Tibial artery (tissue), 4 donors: ENCODE results near the gene DPP7.
A peak's percentile ranks its signal among the peaks of the same experiment; 100 is the strongest.
"Not testable (repeated sequence)": the region's sequence is repeated elsewhere in the genome, so short reads cannot be mapped to it uniquely, and the experiment has no call there.

Experiments used
- DNase-seq, 2 donors: peaks; one replicate each; pipeline ENCODE4 v3.0.0-alpha.2; 2019
- H3K27ac ChIP-seq, 2 donors: fragments of 200-600 bp; sonication (generic) in 1 of 2; 1 replicate in 1 of 2; 2 replicates in 1 of 2; pipeline ENCODE4 v1.5.1; 2018 to 2019; ENCODE audit warnings: mild to moderate bottlenecking in 1 of 2
- H3K27me3 ChIP-seq, 2 donors: fragments of 200-600 bp; sonication (generic) in 1 of 2; one replicate each; pipeline versions ENCODE4 v1.5.1 to v1.6.0; 2016 to 2019
- H3K36me3 ChIP-seq, 3 donors: fragments of 200-600 bp; sonication (generic) in 2 of 3; one replicate each; pipeline ENCODE4 v1.5.1; 2016 to 2019; ENCODE audit warnings: mild to moderate bottlenecking in 2 of 3
- H3K4me1 ChIP-seq, 4 donors: fragments of 200-600 bp; sonication (generic) in 2 of 4; 1 replicate in 3 of 4; 2 replicates in 1 of 4; pipeline ENCODE4 v1.5.1; 2016 to 2019
- H3K4me3 ChIP-seq, 2 donors: fragments of 200-600 bp; sonication (generic) in 1 of 2; 1 replicate in 1 of 2; 2 replicates in 1 of 2; pipeline ENCODE4 v1.5.1; 2018 to 2019; ENCODE audit warnings: mild to moderate bottlenecking in 2 of 2
- H3K9me3 ChIP-seq, 3 donors: fragments of 200-600 bp; sonication (generic) in 1 of 3; one replicate each; pipeline ENCODE4 v1.5.1; 2016 to 2019
- intact Hi-C: fragments of 100-400 bp; cut with DNase I; formaldehyde crosslinking; loops from one replicate; pipeline ENCODE4 v1.15.0; 2023; ENCODE audit warnings: low total_unique reads
- TF ChIP-seq, protein P1 (sequence below), 2 experiments: fragments of 200-600 bp in 1 of 2; fragments of 450-650 bp in 1 of 2; IDR thresholded peaks; one replicate each; pipeline ENCODE4 v1.5.1; 2017 to 2019; ENCODE audit warnings: antibody characterized with exemption in 2 of 2, mild to moderate bottlenecking in 1 of 2, moderate library complexity in 1 of 2

Gene DPP7

DNA sequence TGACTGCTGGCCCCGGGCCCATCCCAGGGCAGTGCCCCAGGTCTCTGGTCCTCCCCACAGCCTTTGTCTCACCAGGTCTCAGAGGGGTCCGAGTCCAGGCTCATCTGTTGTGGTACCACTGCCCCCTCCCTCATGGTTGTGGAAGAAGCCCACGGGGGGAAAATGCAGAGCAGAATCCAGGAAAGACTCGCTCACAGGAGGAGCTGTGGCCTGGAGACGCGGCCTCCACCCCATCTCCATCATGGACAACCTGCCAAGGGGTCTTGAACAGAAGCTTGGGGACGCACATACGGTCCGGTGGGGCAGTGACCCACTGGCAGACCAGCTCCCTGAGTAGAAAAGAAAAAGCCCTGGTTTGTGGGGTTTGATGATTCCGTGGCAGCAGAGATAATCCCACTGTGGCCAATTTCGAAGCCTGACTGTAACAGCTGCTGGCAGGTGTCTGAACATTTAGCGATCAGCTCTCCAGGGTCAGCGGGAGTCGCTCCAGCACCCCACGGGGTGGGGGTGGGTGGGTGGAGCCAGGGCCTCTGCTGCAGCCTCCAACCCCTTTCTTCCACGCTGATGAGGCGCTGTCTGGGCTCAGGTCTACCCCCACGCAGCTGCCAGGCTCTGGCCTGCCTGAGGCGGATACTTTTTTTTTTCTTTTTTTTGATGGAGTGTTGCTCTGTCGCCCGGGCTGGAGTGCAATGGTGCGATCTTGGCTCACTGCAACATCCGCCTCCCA, 22.5 kb upstream of the DPP7 start:
- intact Hi-C loops, result no loop called here

DNA sequence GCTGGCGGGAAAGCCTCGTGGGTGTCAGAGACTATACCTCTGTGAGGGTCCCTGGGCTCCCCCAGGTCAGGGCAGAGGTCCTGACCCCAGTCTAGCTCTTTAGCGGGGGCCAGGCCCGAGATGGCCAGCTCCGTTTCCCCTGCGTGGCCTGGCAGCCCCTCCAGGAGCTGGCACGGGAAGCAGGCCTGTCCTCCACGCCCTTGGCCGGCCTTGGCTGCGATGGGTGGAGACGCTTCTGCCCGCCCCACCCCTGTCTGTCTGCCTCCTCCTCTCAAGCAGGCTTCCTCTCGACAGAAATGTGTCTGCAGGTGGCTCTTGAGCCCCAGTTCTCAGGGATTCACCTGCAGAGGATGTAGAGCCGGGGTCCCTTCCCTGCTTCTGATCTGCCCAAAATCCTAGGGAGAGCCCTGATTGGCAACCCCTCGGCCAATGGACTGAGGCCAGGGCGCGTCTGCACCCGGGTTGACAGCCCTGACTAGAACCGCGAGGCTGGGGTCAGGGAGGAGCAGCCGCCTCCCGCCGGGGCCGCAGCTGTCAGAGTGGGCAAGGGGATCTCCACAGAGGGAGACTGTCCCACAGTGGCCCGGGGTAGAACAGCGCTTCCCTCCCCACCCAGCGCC, 21.8 kb upstream of the DPP7 start:
- DNase-seq, result no peak
- Histone ChIP-seq H3K27me3 (peaks cover 0 to 82% of the 10 kb centered on the region in 2 donors), H3K9me3 (no peaks in the 10 kb centered on the region), H3K36me3 (no peaks in the 10 kb centered on the region), H3K4me1 (peaks cover 0 to 9% (median 5%) of the 10 kb centered on the region in 4 donors), H3K27ac (no peak overlapping the region), H3K4me3 (no peak overlapping the region)
- TF ChIP-seq, protein P1, sequence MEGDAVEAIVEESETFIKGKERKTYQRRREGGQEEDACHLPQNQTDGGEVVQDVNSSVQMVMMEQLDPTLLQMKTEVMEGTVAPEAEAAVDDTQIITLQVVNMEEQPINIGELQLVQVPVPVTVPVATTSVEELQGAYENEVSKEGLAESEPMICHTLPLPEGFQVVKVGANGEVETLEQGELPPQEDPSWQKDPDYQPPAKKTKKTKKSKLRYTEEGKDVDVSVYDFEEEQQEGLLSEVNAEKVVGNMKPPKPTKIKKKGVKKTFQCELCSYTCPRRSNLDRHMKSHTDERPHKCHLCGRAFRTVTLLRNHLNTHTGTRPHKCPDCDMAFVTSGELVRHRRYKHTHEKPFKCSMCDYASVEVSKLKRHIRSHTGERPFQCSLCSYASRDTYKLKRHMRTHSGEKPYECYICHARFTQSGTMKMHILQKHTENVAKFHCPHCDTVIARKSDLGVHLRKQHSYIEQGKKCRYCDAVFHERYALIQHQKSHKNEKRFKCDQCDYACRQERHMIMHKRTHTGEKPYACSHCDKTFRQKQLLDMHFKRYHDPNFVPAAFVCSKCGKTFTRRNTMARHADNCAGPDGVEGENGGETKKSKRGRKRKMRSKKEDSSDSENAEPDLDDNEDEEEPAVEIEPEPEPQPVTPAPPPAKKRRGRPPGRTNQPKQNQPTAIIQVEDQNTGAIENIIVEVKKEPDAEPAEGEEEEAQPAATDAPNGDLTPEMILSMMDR (IDR thresholded peaks at IDR 0.05), result no peak
- intact Hi-C loops, result no loop called here

More for the DNA sequence above, 22.5 kb upstream of the DPP7 start:
- TF ChIP-seq, protein P1 (IDR thresholded peaks at IDR 0.05), result no peak
- H3K27me3 ChIP-seq, result peaks cover 0 to 87% of the 10 kb centered on the region in 2 donors
- no peak overlapping the region for H3K27ac ChIP-seq
- no peak overlapping the region for H3K4me3 ChIP-seq
- no peaks in the 10 kb centered on the region for H3K9me3 ChIP-seq
- no peak for DNase-seq
- peaks cover 0 to 9% (median 5%) of the 10 kb centered on the region in 4 donors for H3K4me1 ChIP-seq
- H3K36me3 ChIP-seq, result no peaks in the 10 kb centered on the region

DNA sequence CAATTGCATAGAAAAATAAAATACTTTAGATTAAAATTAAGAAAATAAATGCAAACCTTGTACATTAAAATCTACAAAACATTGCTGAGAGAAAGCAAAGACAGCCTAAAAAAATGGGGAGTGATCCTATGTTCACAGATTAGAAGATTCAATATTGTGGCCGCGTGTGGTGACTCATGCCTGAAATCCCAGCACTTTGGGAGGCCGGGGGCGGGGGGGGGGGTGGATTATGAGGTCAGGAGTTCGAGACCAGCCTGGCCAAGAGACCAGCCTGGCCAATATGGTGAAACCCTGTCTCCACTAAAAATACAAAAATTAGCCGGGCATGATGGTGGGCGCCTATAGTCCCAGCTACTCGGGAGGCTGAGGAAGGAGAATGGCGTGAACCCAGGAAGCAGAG, 20.6 kb upstream of the DPP7 start:
- H3K27me3 ChIP-seq, result peaks cover 0 to 80% of the 10 kb centered on the region in 2 donors

DNA sequence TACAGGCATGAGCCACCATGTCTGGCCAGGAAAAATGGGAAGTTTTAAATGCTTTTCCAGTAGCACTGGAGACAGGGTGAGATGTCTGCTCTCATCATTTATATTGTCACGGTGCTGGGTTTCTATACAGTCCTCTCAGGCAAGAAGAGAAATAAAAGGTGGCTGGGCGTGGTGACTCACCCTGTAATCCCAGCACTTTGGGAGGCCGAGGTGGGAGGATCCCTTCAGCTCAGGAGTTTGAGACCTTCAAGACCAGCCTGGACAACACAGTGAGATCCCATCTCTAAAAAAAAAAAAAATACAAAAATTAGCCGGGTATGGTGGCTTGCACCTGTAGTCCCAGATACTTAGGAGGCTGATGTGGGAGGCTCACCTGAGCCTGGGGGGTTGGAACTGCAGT, 19.7 kb upstream of the DPP7 start:
- H3K36me3 ChIP-seq, result no peaks in the 10 kb centered on the region
- H3K27me3 ChIP-seq, result peaks cover 0 to 80% of the 10 kb centered on the region in 2 donors
- H3K27ac ChIP-seq, result no peak overlapping the region
- TF ChIP-seq, protein P1 (IDR thresholded peaks at IDR 0.05), result no peak
- H3K9me3 ChIP-seq, result peaks cover 0 to 9% (median 8%) of the 10 kb centered on the region in 3 donors
- H3K4me3 ChIP-seq, result no peak overlapping the region
- intact Hi-C loops, result no loop called here
- peaks cover 0 to 20% (median 14%) of the 10 kb centered on the region in 4 donors for H3K4me1 ChIP-seq
- no peak for DNase-seq

More for the DNA sequence above, 20.6 kb upstream of the DPP7 start:
- H3K27ac ChIP-seq, H3K9me3 ChIP-seq, DNase-seq, H3K4me3 ChIP-seq, H3K36me3 ChIP-seq, intact Hi-C loops: not testable (repeated sequence)
- peaks cover 0 to 13% (median 6%) of the 10 kb centered on the region in 4 donors for H3K4me1 ChIP-seq

DNA sequence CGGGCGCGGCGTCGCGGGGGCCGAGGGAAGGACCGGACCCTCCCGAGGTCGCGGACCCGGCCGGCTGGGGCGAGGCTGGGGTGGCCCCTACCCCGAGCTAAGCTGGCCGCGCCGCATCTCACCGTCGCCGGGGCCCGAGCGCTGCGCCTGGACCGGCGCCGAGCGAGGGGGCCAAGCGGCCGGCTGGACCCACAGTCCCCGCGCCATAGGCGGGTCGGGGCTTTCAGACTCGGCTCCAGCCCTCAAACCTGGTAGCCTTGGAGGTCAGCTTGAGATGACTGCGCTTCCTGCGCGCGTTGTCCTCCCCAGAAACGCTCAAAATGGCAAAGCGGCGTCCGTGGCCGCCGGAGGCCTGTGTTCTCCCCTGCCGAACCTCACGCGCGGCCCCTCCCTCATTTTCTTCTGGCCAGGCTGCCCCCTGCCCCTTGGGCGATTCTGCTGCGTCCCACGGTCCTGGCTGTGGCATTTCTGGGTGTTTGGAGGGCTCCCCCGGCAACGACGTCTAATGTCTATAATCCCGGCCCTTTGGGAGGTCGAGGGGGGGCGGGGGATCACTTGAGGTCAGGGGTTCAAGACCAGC, 15.7 kb upstream of the DPP7 start:
- intact Hi-C loops, result no loop called here
- Histone ChIP-seq H3K36me3 (no peaks in the 10 kb centered on the region), H3K4me3 (peak overlapping the region; percentile 51 to 60), H3K9me3 (peaks cover 0 to 9% (median 8%) of the 10 kb centered on the region in 3 donors), H3K27me3 (peaks cover 0 to 55% of the 10 kb centered on the region in 2 donors), H3K4me1 (peaks cover 0 to 32% (median 19%) of the 10 kb centered on the region in 4 donors), H3K27ac (no peak overlapping the region)
- TF ChIP-seq, protein P1 (IDR thresholded peaks at IDR 0.05), result no peak
- no peak for DNase-seq
